T-cell (primary cell): ENCODE data around the gene TMUB1. TPM values are rescaled to one million over a fixed set of nuclear protein-coding genes. Genes with fewer than 3 reads are reported as not detected.

Experiments
- ATAC-seq, 4 experiments: fragments of 200-7000 bp in 3 of 4; fragments of 150-1000 bp in 1 of 4; cut with Tn5 transposase; replicated peaks in 1 of 4; 1 replicate in 3 of 4; 2 replicates in 1 of 4; pipeline ENCODE4 v1.10.0; 2021; ENCODE audit warnings: moderate library complexity in 3 of 4, mild to moderate bottlenecking in 2 of 4, moderate number of reproducible peaks in 1 of 4
- CTCF ChIA-PET, 2 donors: fragments of 300-600 bp; sonication (Branson Sonifier 250); formaldehyde crosslinking; loops; one replicate each; lab custom pipeline; 2022; ENCODE audit warnings: antibody characterized with exemption in 2 of 2; lab: Charles Lee
- POLR2A ChIA-PET, 2 donors: fragments of 300-600 bp; sonication (Branson Sonifier 250); formaldehyde crosslinking; loops; one replicate each; lab custom pipeline; 2022; ENCODE audit warnings: antibody characterized with exemption in 2 of 2; lab: Charles Lee
- DNase-seq, 35 experiments: peaks; one replicate each; pipeline versions ENCODE4 v3.0.0 to v3.0.0-alpha.2; 2013 to 2023
- H3K27ac ChIP-seq: one replicate; pipeline ENCODE4 v1.5.1; 2013; ENCODE audit warnings: low read length
- H3K27me3 ChIP-seq, 2 experiments: replicated peaks in 1 of 2; 1 replicate in 1 of 2; 2 replicates in 1 of 2; pipeline versions ENCODE4 v1.6.1 to v1.7.0; 2013; ENCODE audit warnings: low read length in 1 of 2, mixed read lengths in 1 of 2; ENCODE audit not compliant: control insufficient read depth in 2 of 2, insufficient read depth in 2 of 2; ENCODE audit errors: extremely low read depth in 1 of 2
- H3K36me3 ChIP-seq, 2 donors: 1 replicate in 1 of 2; 2 replicates in 1 of 2; pipeline versions ENCODE4 v1.6.1 to v1.7.0; 2013; ENCODE audit warnings: low read length in 1 of 2; ENCODE audit not compliant: control insufficient read depth in 2 of 2, insufficient read depth in 1 of 2; ENCODE audit errors: extremely low read depth in 1 of 2
- H3K4me1 ChIP-seq, 2 experiments: 1 replicate in 1 of 2; 2 replicates in 1 of 2; pipeline versions ENCODE4 v1.6.1 to v1.7.0; 2013; ENCODE audit warnings: low read length in 2 of 2, mixed read lengths in 1 of 2; ENCODE audit not compliant: insufficient read depth in 2 of 2, control insufficient read depth in 1 of 2; ENCODE audit errors: extremely low read depth in 1 of 2
- H3K4me3 ChIP-seq, 2 donors: 1 replicate in 1 of 2; 2 replicates in 1 of 2; pipeline versions ENCODE4 v1.5.1 to v1.7.0; 2013; ENCODE audit warnings: mild to moderate bottlenecking in 2 of 2, low read length in 1 of 2, moderate library complexity in 1 of 2; ENCODE audit not compliant: control insufficient read depth in 1 of 2; ENCODE audit errors: extremely low read depth in 1 of 2
- H3K9me3 ChIP-seq: 2 replicates; pipeline ENCODE4 v1.7.0; 2013
- H3K27ac Mint-ChIP-seq, 2 donors: one replicate each; pipeline ENCODE4 v1.8.0; 2020 to 2021; ENCODE audit warnings: mild to moderate bottlenecking in 2 of 2, mixed read lengths in 2 of 2
- H3K27me3 Mint-ChIP-seq, 2 donors: one replicate each; pipeline ENCODE4 v1.8.0; 2021 to 2022; ENCODE audit warnings: mixed read lengths in 2 of 2
- H3K36me3 Mint-ChIP-seq: one replicate; pipeline ENCODE4 v1.8.0; 2021; ENCODE audit warnings: mixed read lengths
- H3K4me1 Mint-ChIP-seq, 3 donors: one replicate each; pipeline ENCODE4 v1.8.0; 2020 to 2022; ENCODE audit warnings: mixed read lengths in 3 of 3, mild to moderate bottlenecking in 1 of 3
- H3K4me3 Mint-ChIP-seq, 3 donors: one replicate each; pipeline ENCODE4 v1.8.0; 2020 to 2022; ENCODE audit warnings: mild to moderate bottlenecking in 3 of 3, mixed read lengths in 3 of 3, moderate library complexity in 3 of 3
- H3K9me3 Mint-ChIP-seq, 3 donors: one replicate each; pipeline ENCODE4 v1.8.0; 2020 to 2022; ENCODE audit warnings: mixed read lengths in 3 of 3
- WGBS: methylation state at CpG from one replicate; pipeline ENCODE4 v1.1.5; 2013; ENCODE audit warnings: missing lambda C conversion rate; ENCODE audit not compliant: insufficient coverage; 5-methylcytosine and 5-hydroxymethylcytosine counted together
- total RNA-seq, 35 experiments: library from RNA in 6 of 35; stranded (reverse) in 6 of 35; fragments of 120-200 nt in 1 of 35; gene quantifications; one replicate each; pipeline versions ENCODE4 v1.2.1 to v1.2.4 and lab custom pipeline; 2013 to 2026

The TMUB1 gene
- total RNA-seq, 5 donors from 2014 or later (not counting 1 experiment from before 2014, with no cell fraction given): 44.0 to 67.0 (median 56.5) TPM

DNA sequence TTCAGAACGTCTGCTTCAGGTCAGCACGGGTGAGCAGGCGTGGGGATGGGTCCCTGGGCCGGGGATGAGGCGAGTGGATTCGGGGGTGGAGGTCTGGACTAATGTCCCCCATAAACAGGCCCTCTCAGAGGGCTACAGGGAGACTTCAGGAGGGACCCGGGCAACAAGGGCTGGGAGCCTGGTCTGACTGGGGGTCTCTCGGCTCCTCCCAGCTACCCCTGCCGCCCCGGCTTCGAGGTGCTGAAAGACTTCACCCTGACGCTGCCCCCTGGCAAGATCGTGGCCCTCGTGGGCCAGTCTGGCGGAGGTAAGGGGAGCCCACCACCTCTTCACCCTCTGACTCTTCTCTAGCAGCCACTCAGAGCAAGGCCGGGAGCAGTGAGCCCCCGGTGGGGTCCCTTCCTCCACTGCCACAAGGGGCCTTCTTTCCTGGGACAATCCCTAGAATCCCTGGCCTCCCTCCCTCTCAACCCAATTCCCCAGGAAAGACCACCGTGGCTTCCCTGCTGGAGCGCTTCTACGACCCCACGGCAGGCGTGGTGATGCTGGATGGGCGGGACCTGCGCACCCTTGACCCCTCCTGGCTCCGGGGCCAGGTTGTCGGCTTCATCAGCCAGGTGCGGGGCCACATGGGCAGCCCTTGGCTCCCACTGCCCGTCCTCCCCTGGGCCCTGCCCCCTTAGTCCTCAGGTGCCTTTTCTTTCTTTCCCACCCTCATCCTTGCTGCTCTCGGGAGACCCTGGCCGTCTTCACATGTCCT lies 42.5 kb downstream of the TMUB1 start:
- H3K36me3 Mint-ChIP-seq: peaks cover 21% of the 10 kb centered on the region
- CTCF ChIA-PET: no interaction called here
- no peaks in the 10 kb centered on the region for H3K27me3 Mint-ChIP-seq
- peaks cover 0 to 10% of the 10 kb centered on the region in 2 experiments for H3K4me1 ChIP-seq
- no peak overlapping the region for H3K27ac ChIP-seq
- no peaks in the 10 kb centered on the region for H3K27me3 ChIP-seq
- peaks cover 0 to 12% (median 9%) of the 10 kb centered on the region in 3 donors for H3K4me1 Mint-ChIP-seq
- 95% methylated on average over 27 of the region's 30 CpGs for WGBS
- H3K9me3 Mint-ChIP-seq: no peaks in the 10 kb centered on the region
- H3K9me3 ChIP-seq: no peaks in the 10 kb centered on the region
- H3K36me3 ChIP-seq: peaks cover 17 to 35% of the 10 kb centered on the region in 2 donors
- H3K27ac Mint-ChIP-seq: no peak overlapping the region
- ATAC-seq (no peak), DNase-seq (no peak)
- no peak overlapping the region for H3K4me3 ChIP-seq
- no peak overlapping the region for H3K4me3 Mint-ChIP-seq
- POLR2A ChIA-PET: no interaction called here

DNA sequence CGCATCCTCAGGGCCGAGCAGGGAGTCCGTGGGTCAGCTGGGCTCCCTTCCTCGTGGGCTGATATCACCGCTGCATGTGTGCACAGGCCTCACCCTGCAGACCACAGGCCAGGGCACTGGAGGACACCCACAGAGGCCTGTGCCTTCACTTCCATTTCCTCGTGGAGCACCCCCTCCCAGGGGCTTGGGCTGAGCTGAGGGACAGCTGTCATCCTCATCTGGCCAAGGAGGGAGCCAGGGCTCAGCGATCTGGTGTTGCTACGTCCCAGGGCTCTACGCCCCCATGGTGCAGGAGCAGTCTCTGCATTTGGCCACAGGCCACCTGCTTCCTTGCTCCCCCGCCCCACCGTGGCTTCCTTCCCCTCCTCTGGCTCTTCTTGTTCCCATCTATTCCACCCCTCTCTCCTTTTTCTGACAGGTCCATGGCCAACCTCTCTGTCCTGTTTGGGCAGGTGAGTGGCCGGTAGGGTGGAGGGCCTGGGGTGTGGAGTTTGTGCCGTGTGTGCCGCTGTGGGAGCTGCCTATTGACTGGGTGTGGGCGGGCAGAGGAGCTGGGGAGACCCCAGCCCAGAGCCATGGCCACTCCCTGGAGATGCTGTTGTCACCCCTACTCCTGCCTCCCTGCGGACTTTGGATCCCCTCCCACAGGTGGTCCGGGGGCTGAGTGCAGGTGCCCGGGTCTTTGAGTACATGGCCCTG lies 43.3 kb downstream of the TMUB1 start:
- no peaks in the 10 kb centered on the region for H3K27me3 Mint-ChIP-seq
- 71% methylated on average over 12 of the region's 18 CpGs for WGBS
- H3K4me3 ChIP-seq: no peak overlapping the region
- ATAC-seq (no peak), DNase-seq (no peak)
- peaks cover 0 to 12% (median 9%) of the 10 kb centered on the region in 3 donors for H3K4me1 Mint-ChIP-seq
- POLR2A ChIA-PET: no interaction called here
- peaks cover 17% of the 10 kb centered on the region for H3K36me3 Mint-ChIP-seq
- H3K27me3 ChIP-seq: no peaks in the 10 kb centered on the region
- no peaks in the 10 kb centered on the region for H3K9me3 Mint-ChIP-seq
- CTCF ChIA-PET: interaction anchor here in 1 of 2 donors (0.8 kb wide), 1 partner anchor 22 kb away, joined by 3 read pairs; no protein-coding TSS in a partner anchor
- no peak overlapping the region for H3K4me3 Mint-ChIP-seq
- H3K27ac ChIP-seq: no peak overlapping the region
- H3K27ac Mint-ChIP-seq: no peak overlapping the region
- H3K4me1 ChIP-seq: peaks cover 0 to 10% of the 10 kb centered on the region in 2 experiments
- no peaks in the 10 kb centered on the region for H3K9me3 ChIP-seq
- H3K36me3 ChIP-seq: peaks cover 17 to 42% of the 10 kb centered on the region in 2 donors

DNA sequence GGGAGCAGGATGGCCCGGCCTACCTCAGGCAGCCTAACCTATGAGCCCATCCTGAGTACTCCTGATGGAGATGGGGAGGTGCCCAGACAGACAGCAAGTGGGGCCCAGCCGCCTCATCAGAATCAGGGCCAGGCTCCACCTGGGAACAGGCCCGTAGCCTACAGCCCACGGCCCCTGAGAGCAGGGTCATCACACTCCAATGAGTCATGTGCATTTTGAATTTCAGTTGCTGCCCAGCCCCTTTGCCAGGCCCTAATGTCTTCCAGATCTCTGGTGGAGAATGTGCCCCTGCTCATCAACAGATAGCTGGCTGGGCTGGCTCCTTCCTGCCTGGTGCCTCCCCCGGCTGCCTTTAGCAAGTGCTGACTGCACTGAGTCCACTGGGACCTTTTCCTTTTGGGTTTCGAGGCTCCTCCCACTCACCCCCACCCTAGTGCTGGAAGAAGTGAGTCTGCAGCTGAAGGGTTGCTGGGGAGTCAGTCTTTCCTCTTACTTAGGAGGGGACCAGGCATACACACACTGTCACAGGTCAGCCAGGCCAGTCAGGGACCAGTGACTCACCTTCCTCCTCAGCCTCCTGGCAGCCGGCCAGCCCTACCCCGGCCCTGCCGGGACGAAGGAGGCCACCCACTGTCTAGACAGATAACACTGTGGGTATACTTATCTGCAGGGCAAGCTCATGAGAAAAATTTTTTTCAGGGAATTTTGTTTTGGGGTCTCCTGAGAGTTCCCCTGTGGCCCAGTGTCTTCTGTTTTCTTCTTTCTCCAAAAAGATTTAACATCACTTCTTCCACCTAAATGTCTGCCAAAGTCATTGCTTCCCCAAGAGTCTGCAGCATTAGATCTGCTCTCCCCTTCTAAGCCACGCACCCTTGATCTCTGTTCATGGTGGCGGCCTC lies 44.1 kb downstream of the TMUB1 start:
- no peaks in the 10 kb centered on the region for H3K27me3 Mint-ChIP-seq
- no peaks in the 10 kb centered on the region for H3K9me3 Mint-ChIP-seq
- ATAC-seq (peak; percentile 29 to 57 (median 38)), DNase-seq (peak in 4 of 35 experiments; percentile 26 to 43 (median 33))
- POLR2A ChIA-PET: no interaction called here
- H3K36me3 Mint-ChIP-seq: peaks cover 17% of the 10 kb centered on the region
- no peak overlapping the region for H3K4me3 ChIP-seq
- peak overlapping the region; percentile 46 to 48 for H3K27ac Mint-ChIP-seq
- H3K4me1 ChIP-seq: peaks cover 0 to 10% of the 10 kb centered on the region in 2 experiments
- H3K36me3 ChIP-seq: peaks cover 17 to 45% of the 10 kb centered on the region in 2 donors
- 73% methylated on average over 5 of the region's 12 CpGs for WGBS
- H3K9me3 ChIP-seq: no peaks in the 10 kb centered on the region
- CTCF ChIA-PET: interaction anchor here in 1 of 2 donors (0.8 kb wide), 1 partner anchor 21 kb away, joined by 3 read pairs; no protein-coding TSS in a partner anchor
- H3K4me3 Mint-ChIP-seq: no peak overlapping the region
- no peaks in the 10 kb centered on the region for H3K27me3 ChIP-seq
- peaks cover 0 to 12% (median 9%) of the 10 kb centered on the region in 3 donors for H3K4me1 Mint-ChIP-seq
- no peak overlapping the region for H3K27ac ChIP-seq

DNA sequence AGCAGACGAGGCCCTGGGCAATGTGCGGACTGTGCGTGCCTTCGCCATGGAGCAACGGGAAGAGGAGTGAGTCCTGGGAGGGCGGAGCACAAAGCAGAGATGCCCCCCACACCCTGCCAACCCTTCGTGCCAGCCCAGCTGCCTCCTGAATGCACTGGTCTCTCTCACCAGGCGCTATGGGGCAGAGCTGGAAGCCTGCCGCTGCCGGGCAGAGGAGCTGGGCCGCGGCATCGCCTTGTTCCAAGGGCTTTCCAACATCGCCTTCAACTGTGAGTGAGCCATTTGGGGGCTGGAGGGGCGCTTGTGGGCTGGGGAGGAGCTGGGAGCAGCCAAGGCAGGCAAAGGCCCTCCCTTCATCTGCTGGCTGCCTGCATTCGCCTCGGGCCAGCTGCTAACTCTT lies 47.4 kb downstream of the TMUB1 start:
- ChIA-PET POLR2A (no interaction called here), CTCF (no interaction called here)
- Histone ChIP-seq H3K36me3 (peaks cover 20 to 48% of the 10 kb centered on the region in 2 donors), H3K9me3 (no peaks in the 10 kb centered on the region), H3K4me3 (no peak overlapping the region), H3K4me1 (peaks cover 0 to 10% of the 10 kb centered on the region in 2 experiments), H3K27ac (no peak overlapping the region), H3K27me3 (no peaks in the 10 kb centered on the region)
- no peak overlapping the region for H3K4me3 Mint-ChIP-seq
- no peaks in the 10 kb centered on the region for H3K27me3 Mint-ChIP-seq
- 97% methylated on average over 15 of the region's 17 CpGs for WGBS
- peaks cover 9 to 20% (median 11%) of the 10 kb centered on the region in 3 donors for H3K4me1 Mint-ChIP-seq
- peaks cover 9% of the 10 kb centered on the region for H3K36me3 Mint-ChIP-seq
- H3K27ac Mint-ChIP-seq: no peak overlapping the region
- ATAC-seq: no peak
- H3K9me3 Mint-ChIP-seq: no peaks in the 10 kb centered on the region
- DNase-seq: no peak

DNA sequence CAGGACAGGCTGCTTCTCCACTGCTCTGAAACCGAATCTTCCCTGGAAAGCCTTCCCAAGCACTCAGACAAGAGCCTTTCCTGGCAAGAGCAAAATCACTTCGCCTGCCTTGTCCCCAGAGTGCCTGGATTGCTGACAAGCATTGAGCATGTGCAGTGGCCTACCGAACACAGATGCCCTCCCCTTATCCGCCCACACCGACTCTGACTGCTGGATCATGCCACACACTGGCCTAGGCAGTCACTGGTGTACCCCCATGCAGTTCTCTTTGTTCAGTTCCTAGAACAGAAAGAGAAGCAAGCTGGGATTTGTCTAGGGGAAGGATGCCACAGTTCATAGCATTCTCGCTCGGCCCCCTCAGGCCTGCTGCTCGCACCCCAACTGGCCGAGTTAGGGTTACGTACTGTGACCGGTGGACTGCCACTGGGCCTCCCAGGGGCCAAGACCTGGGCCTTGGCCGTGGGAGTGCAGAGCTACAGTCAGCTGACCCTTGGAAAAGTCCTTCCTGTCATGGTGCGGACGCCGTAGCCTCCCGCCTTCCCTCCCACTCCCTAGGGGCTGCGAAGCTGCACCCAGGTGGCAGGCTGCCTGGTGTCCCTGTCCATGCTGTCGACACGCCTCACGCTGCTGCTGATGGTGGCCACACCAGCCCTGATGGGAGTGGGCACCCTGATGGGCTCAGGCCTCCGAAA lies 48.1 kb downstream of the TMUB1 start:
- POLR2A ChIA-PET: no interaction called here

More for the DNA sequence above, 48.1 kb downstream of the TMUB1 start:
- H3K27me3 Mint-ChIP-seq: no peaks in the 10 kb centered on the region
- H3K9me3 Mint-ChIP-seq: no peaks in the 10 kb centered on the region
- WGBS: 89% methylated on average over 15 of the region's 21 CpGs
- Histone ChIP-seq H3K27me3 (no peaks in the 10 kb centered on the region), H3K9me3 (no peaks in the 10 kb centered on the region), H3K27ac (no peak overlapping the region), H3K4me1 (peaks cover 0 to 10% of the 10 kb centered on the region in 2 experiments), H3K4me3 (no peak overlapping the region), H3K36me3 (peaks cover 18 to 48% of the 10 kb centered on the region in 2 donors)
- no peak overlapping the region for H3K4me3 Mint-ChIP-seq
- peaks cover 9 to 21% (median 12%) of the 10 kb centered on the region in 3 donors for H3K4me1 Mint-ChIP-seq
- H3K27ac Mint-ChIP-seq: no peak overlapping the region
- ATAC-seq: no peak
- no peak for DNase-seq
- H3K36me3 Mint-ChIP-seq: peaks cover 9% of the 10 kb centered on the region
- CTCF ChIA-PET: no interaction called here
